BE2C (cell line): ENCODE results near the gene HSPA12A.

ENCODE experiments used
- DNase-seq: peaks from one replicate; pipeline ENCODE4 v3.0.0-alpha.2; 2020
- H3K27me3 ChIP-seq: fragments of 250-450 bp; sonication (Bioruptor Pico); 2 replicates; pipeline ENCODE4 v1.5.1; 2020; ENCODE audit warnings: mild to moderate bottlenecking
- H3K36me3 ChIP-seq: fragments of 250-450 bp; sonication (Bioruptor Pico); 2 replicates; pipeline ENCODE4 v1.5.1; 2020; ENCODE audit warnings: mild to moderate bottlenecking
- H3K4me1 ChIP-seq: fragments of 250-450 bp; sonication (Bioruptor Pico); 2 replicates; pipeline ENCODE4 v1.5.1; 2020
- H3K4me3 ChIP-seq: 2 replicates; pipeline ENCODE4 v1.5.1; 2011; ENCODE audit warnings: low read depth, low read length
- H3K9me3 ChIP-seq: fragments of 250-450 bp; sonication (Bioruptor Pico); 2 replicates; pipeline ENCODE4 v1.5.1; 2020
- TF ChIP-seq, protein P1 (sequence below): IDR thresholded peaks from 2 replicates; pipeline ENCODE4 v1.5.1; 2012; ENCODE audit warnings: mild to moderate bottlenecking, low read depth, low read length

Gene HSPA12A

DNA sequence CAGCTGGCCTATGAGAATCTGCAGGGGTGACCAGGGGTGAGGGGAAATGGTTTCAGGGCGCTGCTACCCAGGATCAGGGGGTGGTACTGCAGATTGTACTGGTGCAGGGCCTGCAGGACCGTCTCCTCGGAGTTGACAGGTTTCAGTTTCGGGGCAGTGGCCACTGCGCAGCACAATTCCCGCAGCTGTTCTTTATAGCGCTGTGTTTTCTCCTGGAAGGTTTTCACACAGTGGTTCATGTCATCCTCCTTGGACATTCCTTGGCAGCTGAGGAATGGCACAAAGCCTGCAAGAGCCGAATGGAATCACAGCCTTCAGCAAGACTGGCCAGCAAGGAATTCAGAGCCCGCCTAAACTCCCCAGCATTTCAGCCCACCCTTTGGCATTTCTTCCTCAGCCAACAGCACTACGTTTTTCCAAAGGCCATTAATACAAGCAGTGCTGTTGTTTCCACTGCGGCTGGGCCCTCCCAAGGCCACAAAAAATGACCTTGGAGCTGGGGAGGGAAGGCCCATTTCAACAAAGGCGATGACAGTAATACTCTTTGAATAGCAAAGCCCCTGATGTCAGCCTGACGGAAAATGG is 76.7 kb downstream of the HSPA12A start:
- no peaks in the 10 kb centered on the region for H3K36me3 ChIP-seq
- no peak for DNase-seq
- TF ChIP-seq, protein P1, sequence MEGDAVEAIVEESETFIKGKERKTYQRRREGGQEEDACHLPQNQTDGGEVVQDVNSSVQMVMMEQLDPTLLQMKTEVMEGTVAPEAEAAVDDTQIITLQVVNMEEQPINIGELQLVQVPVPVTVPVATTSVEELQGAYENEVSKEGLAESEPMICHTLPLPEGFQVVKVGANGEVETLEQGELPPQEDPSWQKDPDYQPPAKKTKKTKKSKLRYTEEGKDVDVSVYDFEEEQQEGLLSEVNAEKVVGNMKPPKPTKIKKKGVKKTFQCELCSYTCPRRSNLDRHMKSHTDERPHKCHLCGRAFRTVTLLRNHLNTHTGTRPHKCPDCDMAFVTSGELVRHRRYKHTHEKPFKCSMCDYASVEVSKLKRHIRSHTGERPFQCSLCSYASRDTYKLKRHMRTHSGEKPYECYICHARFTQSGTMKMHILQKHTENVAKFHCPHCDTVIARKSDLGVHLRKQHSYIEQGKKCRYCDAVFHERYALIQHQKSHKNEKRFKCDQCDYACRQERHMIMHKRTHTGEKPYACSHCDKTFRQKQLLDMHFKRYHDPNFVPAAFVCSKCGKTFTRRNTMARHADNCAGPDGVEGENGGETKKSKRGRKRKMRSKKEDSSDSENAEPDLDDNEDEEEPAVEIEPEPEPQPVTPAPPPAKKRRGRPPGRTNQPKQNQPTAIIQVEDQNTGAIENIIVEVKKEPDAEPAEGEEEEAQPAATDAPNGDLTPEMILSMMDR: no peak
- H3K27me3 ChIP-seq: no peaks in the 10 kb centered on the region
- no peak overlapping the region for H3K4me3 ChIP-seq
- H3K4me1 ChIP-seq: no peaks in the 10 kb centered on the region
- H3K9me3 ChIP-seq: no peaks in the 10 kb centered on the region

- no peak for DNase-seq
- no peaks in the 10 kb centered on the region for H3K36me3 ChIP-seq
- H3K4me1 ChIP-seq: no peaks in the 10 kb centered on the region
- no peak overlapping the region for H3K4me3 ChIP-seq
- TF ChIP-seq, protein P1: no peak
- no peaks in the 10 kb centered on the region for H3K27me3 ChIP-seq
- H3K9me3 ChIP-seq: no peaks in the 10 kb centered on the region
Observed at GRCh38 chr10:116664631-116665030, 77.7 kb downstream of the HSPA12A start.

GRCh38 chr10:116663342-116663741 is 79.0 kb downstream of the HSPA12A start:
- no peaks in the 10 kb centered on the region for H3K4me1 ChIP-seq
- no peaks in the 10 kb centered on the region for H3K27me3 ChIP-seq
- no peaks in the 10 kb centered on the region for H3K9me3 ChIP-seq
- no peak overlapping the region for H3K4me3 ChIP-seq
- TF ChIP-seq, protein P1: no peak
- DNase-seq: no peak
- H3K36me3 ChIP-seq: no peaks in the 10 kb centered on the region

- Histone ChIP-seq H3K27me3 (no peaks in the 10 kb centered on the region), H3K36me3 (no peaks in the 10 kb centered on the region), H3K4me3 (no peak overlapping the region), H3K9me3 (no peaks in the 10 kb centered on the region), H3K4me1 (no peaks in the 10 kb centered on the region)
- TF ChIP-seq, protein P1: no peak
- DNase-seq: no peak
Observed at GRCh38 chr10:116660860-116661259, 81.5 kb downstream of the HSPA12A start.

- no peaks in the 10 kb centered on the region for H3K36me3 ChIP-seq
- no peaks in the 10 kb centered on the region for H3K9me3 ChIP-seq
- H3K27me3 ChIP-seq: no peaks in the 10 kb centered on the region
- no peak overlapping the region for H3K4me3 ChIP-seq
- no peaks in the 10 kb centered on the region for H3K4me1 ChIP-seq
- DNase-seq: no peak
- TF ChIP-seq, protein P1: no peak
Observed at GRCh38 chr10:116659049-116659670, 83.2 kb downstream of the HSPA12A start.

DNA sequence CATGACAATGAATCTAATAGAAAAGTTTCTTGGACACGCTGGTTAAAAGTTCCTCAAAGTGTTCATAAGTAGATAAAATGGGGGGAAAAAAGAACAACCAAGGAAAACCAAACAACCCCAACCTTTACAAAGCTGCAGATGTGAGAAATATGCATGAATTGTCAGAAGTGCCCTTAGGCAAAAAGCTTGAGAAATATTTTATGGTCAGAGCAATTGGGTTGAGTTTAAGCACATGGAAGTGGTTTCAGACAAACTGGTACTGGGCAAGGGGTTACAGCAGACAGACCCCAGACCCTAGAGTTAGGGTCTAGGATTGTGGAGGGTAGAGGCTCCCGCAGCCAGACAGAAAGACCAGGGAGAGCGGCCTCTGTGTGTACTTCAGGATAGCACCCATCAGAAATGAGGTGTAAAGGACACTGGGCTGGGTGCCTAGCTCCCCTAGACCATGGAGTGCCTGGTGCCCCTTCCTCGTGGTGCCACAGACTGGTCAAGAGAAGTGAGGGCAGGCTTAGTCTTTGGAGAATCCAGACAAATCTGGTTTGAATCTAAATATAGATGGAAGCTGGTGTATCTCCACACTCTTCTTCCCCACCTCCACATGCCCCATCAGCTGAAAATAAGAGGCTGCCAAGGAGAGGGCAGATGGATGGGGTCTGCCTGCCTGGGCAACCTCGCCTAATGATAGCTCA is 84.4 kb downstream of the HSPA12A start:
- TF ChIP-seq, protein P1: no peak
- no peaks in the 10 kb centered on the region for H3K36me3 ChIP-seq
- H3K27me3 ChIP-seq: no peaks in the 10 kb centered on the region
- H3K4me1 ChIP-seq: no peaks in the 10 kb centered on the region
- H3K4me3 ChIP-seq: no peak overlapping the region
- H3K9me3 ChIP-seq: no peaks in the 10 kb centered on the region
- no peak for DNase-seq
